Measurements from ENCODE around the gene C2CD4A. TPM values are rescaled to one million over a fixed set of nuclear protein-coding genes. Genes with fewer than 3 reads are reported as not detected.

The C2CD4A gene
- polyA plus RNA-seq, 2 of the 4 experiments (the other 2 are of a cell fraction), result 0.32 TPM; not detected in 1

DNA sequence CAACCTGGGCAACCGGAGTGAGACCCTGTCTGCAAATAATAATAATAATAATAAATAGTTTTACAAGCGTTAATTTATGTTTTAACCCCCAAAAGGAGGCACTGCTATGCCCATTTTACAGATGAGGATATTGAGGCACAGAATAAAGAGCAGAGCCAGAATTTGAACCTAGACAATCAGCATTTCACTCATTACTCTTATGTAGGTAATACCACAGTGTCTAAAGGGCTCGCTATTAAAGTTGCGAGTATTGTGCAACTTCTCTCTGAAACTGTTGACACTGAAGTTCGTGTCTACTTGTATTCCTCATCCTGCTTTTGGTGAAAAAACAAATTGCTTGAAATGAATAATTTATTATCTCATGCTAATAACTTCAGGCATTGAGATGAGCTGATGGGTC lies 2.8 kb downstream of the C2CD4A start:
- H3K9me3 ChIP-seq, result no peaks in the 10 kb centered on the region
- H3K4me2 ChIP-seq, result no peak overlapping the region
- ChIA-PET CTCF (interaction anchor here (1.2 to 9.9 kb wide), 6 partner anchors 7 to 237 kb away, joined by 3 to 86 read pairs (median 8); partner anchors contain the start of genes C2CD4A and VPS13C), POLR2A (no interaction called here)
- H3K27ac ChIP-seq, result no peak overlapping the region
- ATAC-seq, result no peak
- 87% methylated on average over 5 of the region's 5 CpGs for WGBS (ENCODE audit: missing lambda C conversion rate)
- peak in 1 of 2 experiments; percentile 48; a peak in 1 of 4 replicates for TF ChIP-seq CEBPB (IDR thresholded peaks at IDR 0.05)
- no peak for TF ChIP-seq POLR2AphosphoS2 (conservative IDR thresholded peaks at IDR 0.05; ENCODE audit: low read length)
- TF ChIP-seq, protein P1, sequence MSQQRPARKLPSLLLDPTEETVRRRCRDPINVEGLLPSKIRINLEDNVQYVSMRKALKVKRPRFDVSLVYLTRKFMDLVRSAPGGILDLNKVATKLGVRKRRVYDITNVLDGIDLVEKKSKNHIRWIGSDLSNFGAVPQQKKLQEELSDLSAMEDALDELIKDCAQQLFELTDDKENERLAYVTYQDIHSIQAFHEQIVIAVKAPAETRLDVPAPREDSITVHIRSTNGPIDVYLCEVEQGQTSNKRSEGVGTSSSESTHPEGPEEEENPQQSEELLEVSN (IDR thresholded peaks at IDR 0.05; ENCODE audit: borderline replicate concordance, low read depth), result no peak
- no peak for TF ChIP-seq RARB (CRISPR knock-in tag; IDR thresholded peaks at IDR 0.05)
- TF ChIP-seq KDM1A (IDR thresholded peaks at IDR 0.05; ENCODE audit: low read depth), result no peak
- H3K4me1 ChIP-seq, result peaks cover 15% of the 10 kb centered on the region
- DNase-seq (ENCODE audit: low read depth in 1 of 2, low spot score in 1 of 2), result no peak
- no peak overlapping the region for H3K4me3 ChIP-seq
- FAIRE-seq, result no peak

DNA sequence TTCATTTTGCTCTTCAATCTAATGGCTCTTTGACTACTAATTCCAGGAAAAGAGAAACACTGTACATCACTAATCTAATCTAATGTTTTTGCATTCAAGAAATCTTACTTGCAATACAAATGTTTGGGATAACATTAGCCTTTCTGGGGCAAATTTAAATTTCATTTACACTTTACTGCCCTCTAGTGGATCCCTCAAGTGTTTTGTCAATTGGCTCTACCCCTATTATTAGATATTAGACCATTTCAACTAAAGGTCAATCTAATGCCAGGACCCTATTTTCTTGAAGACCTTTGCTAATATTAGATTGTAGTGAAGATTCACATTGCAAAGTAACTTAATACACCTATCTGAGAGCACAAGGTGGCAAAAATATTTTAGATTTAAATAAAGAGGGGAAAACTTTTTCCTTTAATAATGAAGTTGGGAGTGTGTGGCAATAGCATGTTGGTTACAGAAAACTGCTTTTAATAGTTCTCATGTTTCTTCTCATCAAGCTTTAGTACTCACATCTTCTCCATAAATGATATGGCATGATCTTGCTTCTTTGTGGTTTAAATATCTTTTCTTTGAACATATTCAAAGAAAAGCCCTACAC lies 5.0 kb downstream of the C2CD4A start:
- ChIA-PET CTCF (interaction anchor here (0.7 to 9.9 kb wide), 22 partner anchors 9 to 283 kb away, joined by 3 to 86 read pairs (median 6); partner anchors contain the start of genes C2CD4A and VPS13C), POLR2A (no interaction called here)
- no peak overlapping the region for H3K27ac ChIP-seq
- DNase-seq (ENCODE audit: low read depth in 1 of 2, low spot score in 1 of 2), result peak; percentile 39 to 61
- ATAC-seq, result no peak
- peak; percentile 86 for FAIRE-seq
- no peak overlapping the region for H3K4me2 ChIP-seq
- no peaks in the 10 kb centered on the region for H3K9me3 ChIP-seq
- no peak overlapping the region for H3K4me3 ChIP-seq
- H3K4me1 ChIP-seq, result peaks cover 14% of the 10 kb centered on the region
- no peak for TF ChIP-seq ZC3H11A (IDR thresholded peaks at IDR 0.05)
- TF ChIP-seq, protein P2, sequence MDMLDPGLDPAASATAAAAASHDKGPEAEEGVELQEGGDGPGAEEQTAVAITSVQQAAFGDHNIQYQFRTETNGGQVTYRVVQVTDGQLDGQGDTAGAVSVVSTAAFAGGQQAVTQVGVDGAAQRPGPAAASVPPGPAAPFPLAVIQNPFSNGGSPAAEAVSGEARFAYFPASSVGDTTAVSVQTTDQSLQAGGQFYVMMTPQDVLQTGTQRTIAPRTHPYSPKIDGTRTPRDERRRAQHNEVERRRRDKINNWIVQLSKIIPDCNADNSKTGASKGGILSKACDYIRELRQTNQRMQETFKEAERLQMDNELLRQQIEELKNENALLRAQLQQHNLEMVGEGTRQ (IDR thresholded peaks at IDR 0.05), result no peak
- TF ChIP-seq SMC3 (IDR thresholded peaks at IDR 0.05), result peak; percentile 74
- peak; percentile 84 for TF ChIP-seq CTCF (IDR thresholded peaks at IDR 0.05)
- peak; percentile 64 to 75 for TF ChIP-seq RAD21 (conservative IDR thresholded peaks at IDR 0.05 in 1 of 2, IDR thresholded peaks at IDR 0.05 in 1 of 2)
- no peak for TF ChIP-seq RNF2 (IDR thresholded peaks at IDR 0.05; ENCODE audit: borderline replicate concordance, low read depth)

DNA sequence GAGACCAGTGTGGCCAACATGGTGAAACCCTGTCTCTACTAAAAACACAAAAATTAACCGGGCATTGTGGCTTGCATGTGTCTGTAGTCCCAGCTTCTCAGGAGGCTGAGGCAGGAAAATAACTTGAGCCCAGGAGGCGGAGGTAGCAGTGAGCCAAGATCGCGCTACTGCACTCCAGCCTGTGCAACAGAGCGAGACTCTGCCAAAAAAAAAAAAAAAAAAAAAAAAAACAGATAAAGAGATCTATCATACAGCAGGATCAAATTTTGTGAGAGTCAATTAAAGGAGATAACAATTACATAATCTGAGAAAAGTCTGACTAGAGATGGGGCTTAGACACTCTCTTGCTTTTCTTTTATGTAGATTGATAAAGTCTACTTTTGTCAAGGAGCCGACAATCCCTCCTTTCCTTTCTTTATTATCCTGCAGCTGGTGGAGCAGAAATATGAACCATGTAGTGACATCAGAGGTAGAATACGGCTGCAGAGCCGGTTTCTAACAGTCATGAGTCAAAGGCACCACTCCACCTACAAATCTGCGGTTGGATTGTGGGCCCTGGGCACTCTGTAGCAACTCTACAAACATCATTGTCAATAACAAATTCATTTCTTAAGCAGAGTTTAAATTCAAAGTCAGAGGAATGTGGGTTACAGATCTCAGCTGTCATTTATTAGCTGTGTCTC lies 9.0 kb downstream of the C2CD4A start:
- no peak for FAIRE-seq
- POLR2A ChIA-PET, result no interaction called here
- no peak overlapping the region for H3K4me2 ChIP-seq
- H3K4me3 ChIP-seq, result no peak overlapping the region
- H3K9me3 ChIP-seq, result no peaks in the 10 kb centered on the region
- no peaks in the 10 kb centered on the region for H3K4me1 ChIP-seq
- no peak for ATAC-seq
- WGBS (ENCODE audit: missing lambda C conversion rate), result 78% methylated on average over 9 of the region's 9 CpGs
- H3K27ac ChIP-seq, result no peak overlapping the region
- DNase-seq (ENCODE audit: low read depth in 1 of 2, low spot score in 1 of 2), result no peak
- CTCF ChIA-PET, result interaction anchor here (0.6 to 9.9 kb wide), 9 partner anchors 7 to 171 kb away, joined by 3 to 86 read pairs (median 8); partner anchors contain the start of genes C2CD4A, C2CD4B and VPS13C
- TF ChIP-seq RFX5 (IDR thresholded peaks at IDR 0.05) (no peak), HES2 (IDR thresholded peaks at IDR 0.05) (no peak), EHF (CRISPR knock-in tag; IDR thresholded peaks at IDR 0.05) (no peak), CHD4 (IDR thresholded peaks at IDR 0.05; ENCODE audit: borderline replicate concordance) (no peak), CBX2 (IDR thresholded peaks at IDR 0.05; ENCODE audit: borderline replicate concordance, low read depth) (no peak), ZSCAN20 (CRISPR knock-in tag; IDR thresholded peaks at IDR 0.05) (no peak), BCL3 (IDR thresholded peaks at IDR 0.05) (no peak), POLR2A (IDR thresholded peaks at IDR 0.05; ENCODE audit: low read length) (no peak), PBX3 (IDR thresholded peaks at IDR 0.05) (no peak), CHD2 (IDR thresholded peaks at IDR 0.05; ENCODE audit: low read length, partially characterized antibody) (no peak), BHLHE40 (IDR thresholded peaks at IDR 0.05; ENCODE audit: low read depth, low read length) (no peak)
- TF ChIP-seq, protein P2 (IDR thresholded peaks at IDR 0.05), result no peak
- TF ChIP-seq, protein P3, sequence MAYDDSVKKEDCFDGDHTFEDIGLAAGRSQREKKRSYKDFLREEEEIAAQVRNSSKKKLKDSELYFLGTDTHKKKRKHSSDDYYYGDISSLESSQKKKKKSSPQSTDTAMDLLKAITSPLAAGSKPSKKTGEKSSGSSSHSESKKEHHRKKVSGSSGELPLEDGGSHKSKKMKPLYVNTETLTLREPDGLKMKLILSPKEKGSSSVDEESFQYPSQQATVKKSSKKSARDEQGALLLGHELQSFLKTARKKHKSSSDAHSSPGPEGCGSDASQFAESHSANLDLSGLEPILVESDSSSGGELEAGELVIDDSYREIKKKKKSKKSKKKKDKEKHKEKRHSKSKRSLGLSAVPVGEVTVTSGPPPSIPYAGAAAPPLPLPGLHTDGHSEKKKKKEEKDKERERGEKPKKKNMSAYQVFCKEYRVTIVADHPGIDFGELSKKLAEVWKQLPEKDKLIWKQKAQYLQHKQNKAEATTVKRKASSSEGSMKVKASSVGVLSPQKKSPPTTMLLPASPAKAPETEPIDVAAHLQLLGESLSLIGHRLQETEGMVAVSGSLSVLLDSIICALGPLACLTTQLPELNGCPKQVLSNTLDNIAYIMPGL (CRISPR knock-in tag; IDR thresholded peaks at IDR 0.05; ENCODE audit: borderline replicate concordance), result no peak
